Right forelimb (tissue), 1 donor: Measurements from ENCODE around the gene ITIH5.

Source experiments
- DNase-seq: peaks from one replicate; pipeline ENCODE4 v3.0.0-alpha.2; 2018

ITIH5 gene

DNA sequence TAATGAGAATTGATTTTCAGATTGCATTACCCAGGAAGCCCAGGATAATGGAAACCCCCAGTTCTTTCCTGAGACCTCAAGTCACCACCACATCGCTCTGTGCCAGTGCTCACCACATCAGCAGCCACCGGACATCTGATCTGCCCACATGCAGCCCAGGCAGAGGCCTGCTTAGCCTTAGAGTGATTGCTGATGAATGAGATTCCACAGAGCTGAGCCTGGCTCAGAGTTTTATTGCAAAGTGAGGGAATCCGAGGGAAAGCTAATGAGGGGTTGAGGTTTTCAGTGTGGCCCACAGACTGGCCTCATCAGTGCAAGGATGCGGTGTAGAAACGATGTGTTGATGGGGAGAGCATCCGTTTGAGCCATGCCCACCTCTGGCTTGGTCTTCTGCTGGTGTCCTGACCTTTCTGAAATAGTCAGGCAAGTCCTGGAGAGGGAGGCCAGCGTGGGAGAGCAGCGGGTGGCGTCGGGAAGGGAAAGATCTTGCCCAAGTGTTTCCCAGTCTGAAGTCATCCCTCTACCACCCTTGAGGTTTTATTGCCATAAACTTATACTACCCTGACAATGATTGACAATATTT is 120.3 kb downstream of the ITIH5 start:
- DNase-seq: peak; percentile 63

DNA sequence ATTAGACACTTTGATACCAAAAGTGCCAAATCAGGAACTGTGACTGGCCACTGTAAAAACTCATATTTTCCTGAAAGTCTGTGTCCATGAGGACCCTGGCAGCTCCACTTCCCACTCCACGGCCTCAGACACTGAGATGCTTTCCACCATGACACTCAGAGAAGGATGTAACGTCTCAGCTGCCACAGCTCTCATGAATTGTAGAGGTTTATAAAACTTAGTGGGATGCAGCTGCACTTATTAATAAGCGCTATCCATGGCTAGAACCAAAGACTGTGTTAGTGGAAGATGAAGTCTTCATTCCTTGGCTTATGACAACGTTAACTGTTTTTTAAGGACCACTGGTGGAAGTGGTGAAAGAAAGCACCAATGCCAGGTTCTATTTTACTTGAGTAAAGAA is 121.0 kb downstream of the ITIH5 start:
- DNase-seq: no peak

DNA sequence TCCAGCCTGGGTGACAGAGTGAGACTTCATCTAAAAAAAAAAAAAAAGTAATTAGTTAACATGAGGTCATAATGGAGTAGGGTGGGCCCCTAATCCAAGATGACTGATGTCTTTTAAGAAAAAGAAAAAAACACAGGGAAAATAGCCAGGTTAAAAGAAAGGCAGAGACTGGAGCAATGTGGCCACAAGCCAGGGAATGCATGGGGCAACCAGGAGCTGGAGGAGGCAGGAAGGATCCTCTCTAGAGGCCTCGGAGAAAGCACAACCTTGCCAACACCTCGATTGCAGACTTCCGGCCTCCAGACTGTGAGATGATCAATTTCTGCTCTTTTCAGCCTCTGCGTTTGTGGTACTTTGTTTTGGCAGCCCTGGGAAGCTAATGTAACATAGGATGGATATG is 121.5 kb downstream of the ITIH5 start:
- no peak for DNase-seq

DNA sequence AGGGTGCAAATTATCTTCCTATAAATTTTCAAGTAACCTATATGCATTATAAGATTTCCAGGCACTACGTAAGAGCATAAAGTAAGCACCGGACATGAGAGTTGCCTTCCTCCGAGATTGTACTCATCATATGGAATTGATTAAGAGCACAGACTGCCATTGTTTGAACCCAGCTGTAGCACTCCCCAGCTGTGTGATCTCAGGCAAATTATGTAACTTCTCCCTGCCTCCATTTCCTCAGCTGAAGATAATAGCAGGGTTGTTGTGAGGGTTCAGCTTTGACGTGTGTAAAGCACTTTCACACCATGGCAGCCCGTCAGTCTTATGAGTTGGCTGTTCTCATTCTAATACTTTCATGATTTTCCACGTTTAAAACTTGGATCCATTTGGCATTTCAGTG is 122.6 kb downstream of the ITIH5 start:
- DNase-seq: no peak

DNA sequence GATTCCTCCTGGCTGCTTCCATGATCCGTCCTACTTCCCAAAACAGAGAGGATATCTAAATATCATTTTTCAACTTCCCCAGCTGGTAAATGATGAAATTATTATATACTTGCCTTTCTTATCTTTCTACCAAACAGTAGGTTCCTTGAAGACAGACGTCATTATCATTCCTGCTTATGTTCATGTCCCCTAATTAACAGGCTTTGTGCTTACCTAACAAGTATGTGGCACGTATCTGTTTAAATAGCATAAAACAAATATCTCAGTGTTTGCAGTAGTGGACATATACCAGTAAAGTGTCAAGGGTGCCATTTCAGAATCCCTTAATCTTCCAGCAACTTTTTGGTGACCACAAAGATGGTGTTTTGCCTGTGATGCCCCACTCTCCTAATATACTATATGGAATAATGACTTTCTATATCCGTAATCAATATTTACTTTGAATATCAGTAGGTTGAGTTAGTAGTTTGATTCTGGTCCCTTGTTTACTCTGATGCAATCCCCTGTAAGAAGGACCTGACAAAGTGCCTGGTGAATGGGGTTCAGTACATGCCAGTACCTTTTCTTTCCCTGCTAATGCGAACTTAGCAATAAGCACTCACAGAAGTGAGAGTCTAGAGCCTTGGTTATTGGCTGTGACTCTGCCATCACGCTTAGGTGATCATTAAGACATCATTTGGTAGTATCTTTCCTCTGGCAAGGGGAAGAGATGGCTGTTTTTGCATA is 124.4 kb downstream of the ITIH5 start:
- no peak for DNase-seq

DNA sequence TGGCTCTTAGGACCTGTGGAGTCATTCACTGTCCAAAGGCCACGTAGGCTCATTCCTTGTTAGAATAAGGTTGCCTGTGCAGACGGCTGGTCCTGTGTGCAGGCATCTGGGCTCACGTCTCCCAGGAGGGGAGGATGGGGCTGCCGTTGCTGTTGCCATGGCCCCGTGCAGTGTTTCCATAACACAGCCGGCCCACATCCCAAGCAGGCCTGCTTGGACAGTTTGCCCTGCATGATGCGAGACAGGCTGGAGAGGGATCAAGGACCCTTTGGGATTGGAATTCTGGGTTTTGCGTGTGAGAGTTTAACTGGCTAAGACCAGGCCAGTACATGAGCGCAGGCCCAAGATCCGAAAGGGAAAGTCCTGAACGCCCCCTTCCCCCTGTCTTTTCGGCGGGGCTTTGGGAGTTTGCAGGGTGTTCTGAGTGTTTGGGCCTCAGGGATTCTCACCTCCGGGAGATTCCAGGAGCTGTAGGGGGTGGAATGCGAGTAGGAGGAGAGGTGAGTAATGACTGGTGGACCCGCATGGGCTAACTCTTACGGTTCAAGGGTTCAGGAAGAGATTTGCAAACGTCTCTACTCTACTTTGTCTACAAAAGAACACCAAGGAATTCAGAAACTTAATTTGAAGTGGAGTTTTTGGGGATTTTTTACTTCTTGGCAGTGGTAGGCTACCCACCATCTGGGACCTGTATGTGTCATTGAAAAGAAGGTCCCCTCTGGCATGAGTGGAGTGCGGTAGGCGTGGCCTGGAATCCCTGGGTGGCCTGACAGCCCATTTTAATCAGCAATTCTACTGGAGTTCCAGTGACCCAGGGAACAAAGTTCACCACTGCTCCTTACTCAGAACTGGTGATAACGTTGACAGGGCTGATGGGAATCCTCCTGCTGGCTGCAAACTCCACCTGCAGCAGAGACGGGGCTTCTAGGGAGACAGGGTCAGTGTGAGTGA is 125.4 kb downstream of the ITIH5 start:
- DNase-seq: peak; percentile 83

DNA sequence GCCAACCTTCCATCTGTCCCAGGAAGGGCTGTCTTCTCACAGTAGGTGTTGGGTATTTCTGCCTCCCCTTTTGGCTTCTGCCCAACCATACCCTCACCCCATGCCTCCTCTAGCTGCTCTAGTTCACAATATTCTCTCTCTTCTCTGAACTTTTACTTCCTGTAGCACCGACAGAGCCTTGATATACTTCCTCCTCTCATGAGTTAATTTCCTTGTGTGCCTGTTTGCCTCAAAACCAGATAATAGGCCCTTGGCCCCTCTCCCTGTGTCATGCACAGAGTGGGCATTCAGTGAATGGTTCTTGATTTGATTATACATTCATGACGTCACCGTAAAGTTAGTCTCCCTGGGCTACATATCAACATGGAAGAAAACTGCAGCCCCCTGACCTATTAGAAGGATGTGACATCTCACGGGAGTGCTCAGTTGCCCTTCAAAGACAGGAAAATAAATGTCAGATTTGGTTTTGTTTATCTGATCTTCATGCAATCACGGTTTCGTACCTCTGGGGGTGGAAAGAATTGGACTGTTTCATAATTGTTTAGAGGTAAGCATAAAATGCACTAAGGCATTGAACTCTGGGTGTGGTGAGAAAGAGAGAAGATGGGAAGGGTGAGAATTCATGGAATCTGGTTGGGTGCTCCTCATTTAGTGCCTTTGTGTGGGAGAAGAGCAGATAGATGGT is 127.7 kb downstream of the ITIH5 start:
- no peak for DNase-seq

DNA sequence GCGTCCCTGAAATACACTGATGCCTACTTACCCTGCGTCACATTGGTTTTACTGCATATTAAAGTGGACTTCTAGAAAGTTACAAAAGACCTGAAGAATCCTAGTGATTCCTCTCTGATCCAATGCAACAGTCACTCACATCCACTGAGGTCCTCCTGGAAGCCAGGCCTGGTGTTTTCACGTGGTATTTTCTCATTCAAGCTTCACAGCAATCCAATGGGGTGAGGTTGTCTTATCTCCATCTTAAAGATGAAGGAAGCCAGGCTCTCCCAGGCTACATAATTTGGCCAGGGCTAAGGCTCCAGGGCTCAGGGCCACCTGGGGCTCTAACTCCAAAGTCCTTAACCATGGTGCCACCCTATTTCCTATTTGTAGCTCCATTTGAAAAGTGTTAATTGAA is 129.6 kb downstream of the ITIH5 start:
- DNase-seq: no peak

DNA sequence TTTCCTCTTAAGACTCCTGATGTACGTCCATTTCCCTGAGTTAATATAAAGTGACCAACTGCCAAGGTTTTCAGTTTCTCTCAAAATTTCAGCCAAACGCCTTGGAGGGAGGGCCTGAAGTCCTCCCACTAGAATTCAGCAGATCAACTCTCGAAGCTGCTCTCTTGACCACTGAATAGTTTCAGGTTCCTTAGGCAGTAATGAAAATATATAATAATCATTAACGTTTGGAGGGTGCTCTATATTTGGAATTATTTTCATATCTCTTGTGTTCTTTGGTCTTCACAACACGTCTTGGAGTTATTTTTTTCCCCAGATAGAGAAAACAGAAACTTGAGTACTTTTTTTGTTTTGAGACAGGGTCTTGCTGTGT is 132.3 kb downstream of the ITIH5 start:
- DNase-seq: no peak

DNA sequence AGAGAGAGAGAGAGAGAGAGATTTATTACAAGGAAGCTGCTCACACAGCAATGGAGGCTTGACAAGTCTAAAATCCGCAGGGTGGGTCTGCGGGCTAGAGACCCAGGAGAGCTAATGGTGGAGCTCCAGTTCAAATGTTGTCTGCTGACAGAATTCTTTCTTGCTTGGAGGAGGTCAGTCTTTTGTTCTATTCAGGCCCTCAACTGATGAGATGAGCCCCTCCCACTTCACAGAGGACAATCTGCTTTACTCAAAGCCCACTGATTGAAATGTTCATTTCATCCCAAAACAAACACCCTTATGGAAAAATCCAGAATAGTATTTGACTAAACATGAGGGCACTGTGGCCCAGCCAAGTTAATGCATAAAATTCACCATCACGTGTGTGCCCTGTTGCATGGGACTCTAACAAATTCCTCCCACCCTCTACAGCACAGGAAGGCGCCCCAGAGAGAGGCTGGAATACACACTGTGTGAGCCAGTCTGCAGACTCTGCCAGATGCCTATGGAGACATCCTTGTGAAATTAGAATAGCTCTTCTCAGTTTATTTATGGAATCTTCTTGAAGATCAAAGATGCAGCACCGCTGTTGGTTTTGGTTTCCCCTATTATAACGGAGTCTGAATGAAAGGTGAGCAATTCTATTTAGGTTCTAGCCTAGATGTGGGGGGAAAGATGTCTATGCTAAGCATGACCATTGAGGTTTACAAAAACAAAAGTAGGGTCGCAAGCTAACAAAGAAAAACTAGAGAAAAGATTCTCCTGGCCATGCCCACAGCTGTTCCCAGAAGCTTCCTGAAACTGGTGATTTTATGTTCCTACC is 132.9 kb downstream of the ITIH5 start:
- DNase-seq: no peak

DNA sequence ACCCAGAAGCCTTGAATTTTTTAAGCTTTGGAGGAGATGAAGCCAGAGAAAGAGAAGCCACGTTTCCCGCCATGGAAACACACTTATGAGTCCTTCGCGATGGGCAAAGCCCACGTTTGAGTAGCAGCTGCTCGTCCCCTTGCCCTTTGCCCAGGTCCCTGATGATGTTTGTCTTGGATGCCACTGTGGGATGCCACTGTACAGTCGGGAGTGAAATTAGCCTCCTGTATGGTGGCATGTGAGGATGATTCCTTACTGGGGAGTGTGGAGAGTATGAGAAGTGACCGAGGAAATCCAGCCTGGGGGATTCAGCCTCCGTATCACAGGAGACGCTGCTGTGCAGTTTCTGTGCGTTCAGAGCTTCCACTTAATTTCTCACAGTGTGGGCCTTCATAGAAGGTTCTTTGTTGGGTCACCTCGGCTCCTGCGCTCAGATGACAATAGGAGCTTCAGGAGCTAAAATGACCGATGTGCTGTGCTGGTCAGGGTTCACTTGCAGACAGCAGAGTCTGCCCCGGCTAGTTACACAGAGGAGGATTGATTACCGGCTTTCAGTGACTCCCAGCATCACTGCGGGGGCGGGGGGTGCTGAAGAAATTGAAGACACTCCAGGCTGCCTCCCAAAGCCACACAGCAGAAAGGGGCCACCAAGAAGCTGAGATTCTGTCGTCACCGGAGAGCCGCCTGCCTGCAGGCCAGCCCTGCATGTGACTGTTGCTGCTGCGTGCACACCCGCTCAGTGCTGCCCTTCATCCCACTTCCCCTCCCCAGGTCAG is 133.9 kb downstream of the ITIH5 start:
- DNase-seq: no peak

DNA sequence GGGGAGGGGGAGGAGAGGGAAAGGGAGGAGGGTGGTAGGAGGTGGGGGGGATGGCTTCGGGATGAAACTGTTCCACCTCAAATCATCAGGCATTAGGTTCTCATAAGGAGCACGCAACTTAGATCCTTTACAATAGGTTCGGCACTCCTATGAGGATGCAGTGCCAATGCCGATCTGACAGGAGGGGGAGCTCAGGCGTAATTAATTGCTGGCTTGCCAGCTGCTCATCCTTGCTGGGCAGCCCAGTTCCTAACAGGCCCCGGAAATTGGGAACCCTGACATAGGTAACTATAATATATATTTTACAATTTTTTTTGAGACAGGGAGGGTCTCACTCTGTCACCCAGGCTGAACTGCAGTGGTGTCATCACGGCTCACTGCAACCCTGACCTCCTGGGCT is 137.1 kb downstream of the ITIH5 start:
- no peak for DNase-seq

DNA sequence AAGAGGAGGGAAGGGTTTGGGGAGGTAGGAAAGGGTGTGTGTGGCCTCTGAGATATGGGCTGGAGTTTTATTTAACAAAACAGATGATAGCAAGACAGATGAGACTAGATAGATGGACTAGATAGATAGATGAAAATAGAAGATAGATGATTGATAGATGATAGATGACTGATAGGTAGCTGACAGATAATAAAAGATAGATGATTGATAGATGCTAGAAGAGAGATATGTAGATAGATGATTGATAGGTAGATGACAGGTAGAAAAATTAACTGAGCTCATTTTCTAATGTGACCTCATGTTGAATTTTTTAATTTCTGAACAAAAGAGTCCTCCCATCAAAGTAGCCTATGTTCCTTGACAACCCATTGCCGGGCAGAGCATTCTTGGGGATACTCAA is 139.3 kb downstream of the ITIH5 start:
- no peak for DNase-seq

DNA sequence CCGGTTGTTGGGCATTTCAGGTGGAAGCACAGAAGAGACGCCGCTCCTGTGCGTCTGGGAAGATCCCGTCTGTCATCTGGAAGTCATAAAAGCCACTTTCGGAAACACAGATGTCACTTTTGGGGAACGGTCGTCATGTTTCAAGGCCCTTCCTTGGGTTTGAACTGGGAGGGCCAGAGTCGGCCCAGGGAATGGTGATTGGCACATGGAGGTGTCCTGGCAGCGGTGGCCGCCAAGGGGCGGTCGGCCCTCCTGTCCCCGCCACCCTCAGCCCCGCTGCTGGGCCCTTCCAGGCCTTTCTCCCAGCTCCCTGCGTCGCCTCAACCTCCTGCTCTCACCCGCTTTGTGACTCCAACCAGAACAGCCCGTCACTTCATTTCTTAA is 140.8 kb downstream of the ITIH5 start:
- DNase-seq: no peak

DNA sequence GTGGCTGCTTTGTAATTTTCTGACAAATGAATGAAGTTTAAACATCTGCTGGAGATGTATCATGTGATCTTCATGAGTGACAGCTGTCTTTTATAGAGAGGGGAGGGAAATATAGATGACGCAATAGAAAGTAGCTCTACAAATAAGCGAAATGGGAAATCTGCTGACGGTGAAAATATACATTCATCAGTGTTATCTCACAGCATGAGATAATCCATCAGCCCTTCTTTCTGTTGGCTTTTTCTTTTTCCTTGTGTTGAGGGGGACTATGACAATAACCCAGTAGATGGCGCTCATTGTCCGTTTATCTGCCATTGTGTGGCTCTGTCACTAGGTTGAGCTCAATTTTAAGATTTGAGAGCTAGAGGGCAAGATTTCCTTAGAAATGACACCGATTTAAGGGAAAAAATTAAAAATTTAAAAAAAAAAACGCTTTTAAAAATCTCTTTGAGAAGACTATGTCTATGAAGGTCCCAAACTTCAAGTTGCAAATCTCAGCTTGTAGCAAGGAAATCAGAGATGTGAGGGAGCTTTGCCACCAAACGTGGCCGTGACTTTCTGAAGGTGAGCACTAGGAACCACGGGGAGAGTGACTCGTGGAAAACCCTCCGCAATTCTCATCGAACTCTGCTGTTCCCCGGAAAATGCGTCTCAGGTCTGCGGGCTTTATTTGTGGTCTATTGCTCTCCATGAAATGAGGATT is 141.3 kb downstream of the ITIH5 start:
- peak; percentile 80 for DNase-seq

DNA sequence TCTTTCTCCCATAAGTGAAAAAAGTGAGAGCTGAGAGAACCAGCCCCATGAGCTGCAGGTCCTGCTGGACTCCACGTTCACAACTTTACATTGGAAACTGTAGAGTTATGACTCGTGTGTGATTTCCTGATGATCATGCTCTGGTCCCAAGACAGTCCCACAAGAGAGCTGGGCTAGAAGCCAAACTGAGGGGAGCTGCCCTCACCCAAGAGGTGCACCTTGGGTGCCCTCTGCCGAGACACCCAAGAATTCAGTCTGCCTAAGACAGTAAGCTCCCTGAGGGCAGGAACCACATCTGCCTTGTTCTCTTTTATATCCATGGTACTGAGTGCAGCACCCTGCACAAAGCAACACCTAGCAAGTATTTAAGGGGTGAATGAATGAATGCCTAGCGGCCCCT is 143.1 kb downstream of the ITIH5 start:
- DNase-seq: no peak

DNA sequence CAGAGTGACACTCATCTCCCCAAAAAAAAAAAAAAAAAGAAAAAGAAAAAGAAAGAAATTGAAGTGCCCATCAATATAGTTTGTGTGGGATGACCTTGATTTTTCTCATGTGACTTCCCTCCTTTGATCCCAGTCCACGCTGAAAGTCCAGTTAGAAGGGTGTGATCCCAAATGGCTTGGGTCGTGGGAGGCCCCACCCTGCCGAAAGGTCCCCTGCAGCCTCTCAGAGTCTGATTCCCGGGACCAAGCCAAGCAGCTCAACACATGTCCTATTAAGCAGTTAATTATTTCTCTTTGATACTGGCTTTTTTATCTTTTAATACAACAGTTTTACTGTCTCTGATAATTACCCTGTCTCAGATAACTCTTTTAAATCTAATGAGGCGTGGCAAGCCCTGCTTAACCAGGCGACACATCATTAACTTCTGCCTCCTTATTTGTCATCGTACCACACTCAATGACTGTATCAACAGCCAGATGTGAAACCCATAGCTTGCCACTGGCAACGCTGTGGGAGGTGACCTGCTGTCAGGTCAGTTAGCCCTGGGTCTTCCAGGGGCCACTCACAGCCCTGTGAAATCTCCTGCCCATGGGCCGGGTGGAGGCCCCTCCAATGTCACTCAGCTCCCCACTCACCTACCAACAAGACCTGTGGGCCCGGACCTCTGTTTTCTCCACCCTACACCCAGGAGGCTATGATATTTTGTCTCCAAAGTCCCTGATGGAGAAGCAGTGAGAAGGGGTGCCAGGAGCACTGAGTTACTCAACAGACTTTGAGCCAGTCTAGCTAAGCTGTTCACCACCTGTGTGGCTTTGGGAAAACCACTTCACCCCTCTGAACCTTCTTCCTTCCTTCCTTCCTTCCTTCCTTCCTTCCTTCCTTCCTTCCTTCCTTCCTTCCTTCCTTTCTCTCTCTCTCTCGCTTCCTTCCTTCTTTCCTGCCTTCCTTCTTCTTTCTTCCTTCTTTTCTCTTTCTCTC is 146.0 kb downstream of the ITIH5 start:
- DNase-seq: no peak

DNA sequence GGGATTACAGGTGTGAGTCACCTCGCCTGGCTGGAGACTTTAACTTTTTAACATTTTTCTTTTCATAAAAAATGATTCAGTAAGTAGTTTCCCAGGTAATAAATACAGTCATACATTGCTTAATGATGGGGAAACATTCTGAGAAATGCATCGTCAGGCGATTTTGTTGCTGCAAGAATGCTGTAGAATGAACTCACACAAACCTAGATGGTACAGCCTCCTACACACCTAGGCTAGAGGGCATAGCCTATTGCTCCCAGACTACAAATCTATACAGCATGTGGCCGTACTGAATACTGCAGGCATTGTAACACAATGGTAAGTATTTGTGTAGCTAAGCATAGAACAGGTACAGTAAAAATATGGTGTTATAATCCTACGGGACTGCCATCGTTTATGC is 147.4 kb downstream of the ITIH5 start:
- DNase-seq: no peak

DNA sequence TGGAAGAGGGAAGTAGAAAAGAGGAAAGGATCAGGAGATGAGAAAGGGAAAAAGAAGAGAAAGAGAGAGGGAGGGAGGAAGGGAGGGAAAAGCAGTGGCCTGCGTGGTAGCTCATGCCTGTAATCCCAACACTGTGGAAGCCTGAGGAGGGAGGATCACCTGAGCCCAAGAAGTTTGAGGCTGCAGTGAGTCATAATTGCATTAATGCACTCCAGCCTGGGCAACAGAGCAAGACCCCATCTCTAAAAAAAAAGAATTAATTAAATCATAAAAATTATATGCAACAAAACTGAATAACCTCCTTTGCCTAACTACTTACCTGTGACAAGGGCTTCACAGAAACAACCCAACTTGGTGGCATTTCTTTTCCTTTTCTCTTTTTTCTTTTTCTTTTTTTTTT is 148.1 kb downstream of the ITIH5 start:
- DNase-seq: no peak

DNA sequence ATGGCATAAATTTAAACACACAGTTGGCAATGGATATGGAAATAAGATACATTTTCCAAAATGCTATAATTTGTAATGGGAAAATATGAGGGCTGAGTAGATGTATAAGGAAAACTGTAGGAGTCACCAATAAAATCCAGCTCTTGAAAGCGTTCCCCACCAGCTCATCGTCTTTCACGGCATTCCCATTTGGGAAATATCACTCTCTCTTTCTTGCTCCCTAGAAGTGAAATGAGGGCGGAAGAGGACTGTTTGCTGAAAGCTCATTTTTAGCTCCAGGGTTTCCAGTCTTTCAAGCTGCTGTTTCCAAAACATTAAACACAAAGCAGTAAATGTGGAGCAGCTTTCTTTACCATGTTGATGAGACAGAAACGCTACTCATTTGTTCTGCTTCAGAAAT is 151.3 kb downstream of the ITIH5 start:
- no peak for DNase-seq
